GM23338 (cell line): ENCODE results near the gene PRXL2C. TPM values are rescaled to one million over a fixed set of nuclear protein-coding genes. Genes with fewer than 3 reads are reported as not detected.

Source experiments
- polyA plus RNA-seq: library from polyadenylated mRNA; unstranded; fragments of >200 nt; fragmentation: Nextera tagmentation; extraction: Ambion mirVana; gene quantifications from 2 replicates; pipeline ENCODE4 v1.2.1, GENCODE V29; 2016
- total RNA-seq: library from RNA; depleted of rRNA; stranded (reverse); fragments of >200 nt; shearing (Covaris generic); gene quantifications from 2 replicates; pipeline ENCODE4 v1.2.3, GENCODE V29; 2014; rRNA removed

The PRXL2C gene
- total and polyA plus RNA-seq, 2 experiments from 2014 or later: 5.2 to 7.9 TPM

Other genes with a start within 250 kb of the PRXL2C start
- gene ZNF367, start 236.9 kb downstream of the PRXL2C start, total RNA-seq: 11.5 and 12.3 TPM in 2 replicates
- 2.5 and 3.6 TPM in 2 replicates for gene ZNF367, start 236.9 kb downstream of the PRXL2C start, polyA plus RNA-seq
- 7.7 and 9.9 TPM in 2 replicates for gene HABP4, start 205.1 kb downstream of the PRXL2C start, total RNA-seq
- 8.8 and 11.1 TPM in 2 replicates for gene HABP4, start 205.1 kb downstream of the PRXL2C start, polyA plus RNA-seq
- 52.1 and 53.4 TPM in 2 replicates for gene CDC14B, start 35.5 kb downstream of the PRXL2C start, total RNA-seq
- 11.9 and 12.2 TPM in 2 replicates for gene CDC14B, start 35.5 kb downstream of the PRXL2C start, polyA plus RNA-seq
- gene ZNF510, start 122.8 kb upstream of the PRXL2C start, total RNA-seq: 14.5 and 18.7 TPM in 2 replicates
- 3.9 and 4.8 TPM in 2 replicates for gene ZNF510, start 122.8 kb upstream of the PRXL2C start, polyA plus RNA-seq
- 5.0 and 6.7 TPM in 2 replicates for gene ZNF782, start 199.2 kb upstream of the PRXL2C start, total RNA-seq
- 2.1 and 2.6 TPM in 2 replicates for gene ZNF782, start 199.2 kb upstream of the PRXL2C start, polyA plus RNA-seq